OCI-M1 (cell line): Measurements from ENCODE around the gene GPR39.

Experiments used
- DNase-seq: peaks from one replicate; lab custom pipeline; 2025; lab: John Stamatoyannopoulos, UW

Gene GPR39

GRCh38 chr2:132446444-132446843 is 29.8 kb downstream of the GPR39 start:
- DNase-seq, result no peak

GRCh38 chr2:132448331-132448730 is 31.7 kb downstream of the GPR39 start:
- no peak for DNase-seq

- DNase-seq, result peak; percentile 44
These were observed 32.2 kb downstream of the GPR39 start for GRCh38 chr2:132448771-132449170.

- DNase-seq, result no peak
These were observed 33.3 kb downstream of the GPR39 start for GRCh38 chr2:132449868-132450267.

- no peak for DNase-seq
These were observed 44.2 kb downstream of the GPR39 start for GRCh38 chr2:132460781-132461180.

- DNase-seq, result peak; percentile 87
These were observed 45.6 kb downstream of the GPR39 start for GRCh38 chr2:132462236-132462635.

GRCh38 chr2:132463719-132464118 is 47.1 kb downstream of the GPR39 start:
- no peak for DNase-seq

- no peak for DNase-seq
These were observed 49.3 kb downstream of the GPR39 start for GRCh38 chr2:132465917-132466316.

GRCh38 chr2:132466428-132467028 is 49.9 kb downstream of the GPR39 start:
- peak; percentile 11 for DNase-seq

- no peak for DNase-seq
These were observed 52.4 kb downstream of the GPR39 start for GRCh38 chr2:132468821-132469675.

- no peak for DNase-seq
These were observed 54.1 kb downstream of the GPR39 start for GRCh38 chr2:132470746-132471145.

- DNase-seq, result no peak
These were observed 56.7 kb downstream of the GPR39 start for GRCh38 chr2:132473174-132473883.

GRCh38 chr2:132475615-132476014 is 59.0 kb downstream of the GPR39 start:
- DNase-seq, result no peak

GRCh38 chr2:132477436-132477835 is 60.8 kb downstream of the GPR39 start:
- DNase-seq, result no peak

GRCh38 chr2:132477962-132478361 is 61.4 kb downstream of the GPR39 start:
- no peak for DNase-seq

GRCh38 chr2:132478461-132479105 is 62.0 kb downstream of the GPR39 start:
- no peak for DNase-seq

GRCh38 chr2:132479155-132479554 is 62.5 kb downstream of the GPR39 start:
- DNase-seq, result no peak

- no peak for DNase-seq
These were observed 66.2 kb downstream of the GPR39 start for GRCh38 chr2:132482821-132483220.

GRCh38 chr2:132484144-132484543 is 67.5 kb downstream of the GPR39 start:
- DNase-seq, result no peak

GRCh38 chr2:132488491-132488890 is 71.9 kb downstream of the GPR39 start:
- no peak for DNase-seq

- DNase-seq, result peak; percentile 45
These were observed 72.5 kb downstream of the GPR39 start for GRCh38 chr2:132489150-132489549.

- no peak for DNase-seq
These were observed 79.3 kb downstream of the GPR39 start for GRCh38 chr2:132495881-132496280.
